HG03139 (cell line): ENCODE measurements around the gene MAML3.

ENCODE experiments used
- ATAC-seq: cut with Tn5 transposase; IDR thresholded peaks from one replicate; pipeline ENCODE4 v1.9.1; 2021; ENCODE audit not compliant: unreplicated experiment

The MAML3 gene

GRCh38 chr4:139905489-139905888, 248.5 kb downstream of the MAML3 start:
- ATAC-seq: no peak

GRCh38 chr4:139904406-139904805, 249.6 kb downstream of the MAML3 start:
- ATAC-seq: no peak

GRCh38 chr4:139903845-139904244, 250.1 kb downstream of the MAML3 start:
- no peak for ATAC-seq

- ATAC-seq: no peak
Measured at GRCh38 chr4:139902321-139903320, 251.4 kb downstream of the MAML3 start.

- no peak for ATAC-seq
Measured at GRCh38 chr4:139901531-139902320, 252.3 kb downstream of the MAML3 start.

- ATAC-seq: no peak
Measured at GRCh38 chr4:139900964-139901376, 253.0 kb downstream of the MAML3 start.

- ATAC-seq: no peak
Measured at GRCh38 chr4:139899346-139899745, 254.6 kb downstream of the MAML3 start.

- no peak for ATAC-seq
Measured at GRCh38 chr4:139898293-139898692, 255.7 kb downstream of the MAML3 start.

- ATAC-seq: no peak
Measured at GRCh38 chr4:139896091-139896604, 257.8 kb downstream of the MAML3 start.

- no peak for ATAC-seq
Measured at GRCh38 chr4:139893801-139894200, 260.2 kb downstream of the MAML3 start.

GRCh38 chr4:139892973-139893736, 260.8 kb downstream of the MAML3 start:
- ATAC-seq: no peak

- ATAC-seq: no peak
Measured at GRCh38 chr4:139890816-139891215, 263.2 kb downstream of the MAML3 start.

- ATAC-seq: no peak
Measured at GRCh38 chr4:139889901-139890300, 264.1 kb downstream of the MAML3 start.

- no peak for ATAC-seq
Measured at GRCh38 chr4:139889264-139889663, 264.7 kb downstream of the MAML3 start.

GRCh38 chr4:139887962-139888735, 265.8 kb downstream of the MAML3 start:
- ATAC-seq: no peak

- ATAC-seq: no peak
Measured at GRCh38 chr4:139887376-139887802, 266.6 kb downstream of the MAML3 start.

- ATAC-seq: no peak
Measured at GRCh38 chr4:139886798-139887197, 267.2 kb downstream of the MAML3 start.

- ATAC-seq: no peak
Measured at GRCh38 chr4:139884438-139884837, 269.5 kb downstream of the MAML3 start.

GRCh38 chr4:139880841-139881240, 273.1 kb downstream of the MAML3 start:
- ATAC-seq: no peak

- no peak for ATAC-seq
Measured at GRCh38 chr4:139878050-139878449, 275.9 kb downstream of the MAML3 start.
